ENCODE measurements around the gene IRAK2.
A peak's percentile ranks its signal among the peaks of the same experiment; 100 is the strongest.

- TF ChIP-seq CTCF (IDR thresholded peaks at IDR 0.05) (peak; percentile 61 to 99 (median 76)), POLR2A (IDR thresholded peaks at IDR 0.05) (no peak), POLR2AphosphoS5 (IDR thresholded peaks at IDR 0.05) (peak; percentile 64 to 77 (median 70))
Observed at GRCh38 chr3:10164546-10165393, at the start of gene IRAK2.
